GM21576 (cell line): Measurements from ENCODE around the gene DNAL4.
"Not testable (repeated sequence)": the region's sequence is repeated elsewhere in the genome, so short reads cannot be mapped to it uniquely, and the experiment has no call there.

Experiments used
- ATAC-seq: cut with Tn5 transposase; IDR thresholded peaks from one replicate; pipeline ENCODE4 v1.9.1; 2021; ENCODE audit warnings: mild to moderate bottlenecking, moderate library complexity; ENCODE audit not compliant: unreplicated experiment

The DNAL4 gene

GRCh38 chr22:38828191-38828590 lies 34.2 kb upstream of the DNAL4 start:
- ATAC-seq = no peak

- no peak for ATAC-seq
Observed at GRCh38 chr22:38827510-38827909, 33.6 kb upstream of the DNAL4 start.

GRCh38 chr22:38826801-38827200 lies 32.9 kb upstream of the DNAL4 start:
- ATAC-seq = no peak

GRCh38 chr22:38826386-38826785 lies 32.4 kb upstream of the DNAL4 start:
- no peak for ATAC-seq

- ATAC-seq = no peak
Observed at GRCh38 chr22:38824585-38824984, 30.6 kb upstream of the DNAL4 start.

GRCh38 chr22:38823637-38824036 lies 29.7 kb upstream of the DNAL4 start:
- ATAC-seq = no peak

GRCh38 chr22:38823076-38823475 lies 29.1 kb upstream of the DNAL4 start:
- ATAC-seq = no peak

GRCh38 chr22:38820020-38820419 lies 26.1 kb upstream of the DNAL4 start:
- ATAC-seq = no peak

GRCh38 chr22:38819387-38819940 lies 25.5 kb upstream of the DNAL4 start:
- no peak for ATAC-seq

- no peak for ATAC-seq
Observed at GRCh38 chr22:38817196-38817595, 23.3 kb upstream of the DNAL4 start.

- ATAC-seq = no peak
Observed at GRCh38 chr22:38815842-38816241, 21.9 kb upstream of the DNAL4 start.

- no peak for ATAC-seq
Observed at GRCh38 chr22:38811241-38811640, 17.3 kb upstream of the DNAL4 start.

GRCh38 chr22:38805041-38805593 lies 11.2 kb upstream of the DNAL4 start:
- ATAC-seq = not testable (repeated sequence)

GRCh38 chr22:38802671-38803121 lies 8.8 kb upstream of the DNAL4 start:
- ATAC-seq = no peak

GRCh38 chr22:38799265-38800002 lies 5.5 kb upstream of the DNAL4 start:
- no peak for ATAC-seq

- no peak for ATAC-seq
Observed at GRCh38 chr22:38798496-38798895, 4.6 kb upstream of the DNAL4 start.

- ATAC-seq = no peak
Observed at GRCh38 chr22:38796262-38796957, 2.5 kb upstream of the DNAL4 start.

GRCh38 chr22:38795569-38795968 lies 1.6 kb upstream of the DNAL4 start:
- ATAC-seq = no peak

GRCh38 chr22:38793317-38793716 lies 626 bp downstream of the DNAL4 start:
- ATAC-seq = no peak

GRCh38 chr22:38792833-38793232 lies 1.1 kb downstream of the DNAL4 start:
- ATAC-seq = no peak

GRCh38 chr22:38789606-38790005 lies 4.3 kb downstream of the DNAL4 start:
- ATAC-seq = no peak

GRCh38 chr22:38788846-38789245 lies 5.1 kb downstream of the DNAL4 start:
- no peak for ATAC-seq
